ENCODE data around the gene ANXA4.

Gene ANXA4

DNA sequence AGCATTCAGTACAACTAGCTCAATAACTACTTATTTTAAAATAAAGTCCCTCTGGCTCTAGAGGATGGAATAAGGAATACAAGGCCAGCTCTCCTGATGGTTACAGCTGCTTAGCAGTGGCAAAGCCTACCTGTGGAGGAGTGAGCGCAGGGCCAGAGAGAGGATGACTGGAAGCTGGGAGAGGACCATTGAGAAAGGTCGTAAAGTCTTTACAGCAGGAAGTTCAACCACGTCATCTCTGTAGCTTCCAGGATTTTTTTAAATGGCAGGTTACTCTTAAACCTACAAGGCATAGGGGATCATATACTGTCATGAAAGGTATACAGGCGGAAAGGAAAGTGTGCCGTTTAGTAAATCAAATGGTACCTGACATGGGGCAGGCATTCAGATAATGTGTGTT lies 26.3 kb downstream of the ANXA4 start:
- TF ChIP-seq GABPA (IDR thresholded peaks at IDR 0.05; ENCODE audit: low read depth): no peak
- TF ChIP-seq, protein P1, sequence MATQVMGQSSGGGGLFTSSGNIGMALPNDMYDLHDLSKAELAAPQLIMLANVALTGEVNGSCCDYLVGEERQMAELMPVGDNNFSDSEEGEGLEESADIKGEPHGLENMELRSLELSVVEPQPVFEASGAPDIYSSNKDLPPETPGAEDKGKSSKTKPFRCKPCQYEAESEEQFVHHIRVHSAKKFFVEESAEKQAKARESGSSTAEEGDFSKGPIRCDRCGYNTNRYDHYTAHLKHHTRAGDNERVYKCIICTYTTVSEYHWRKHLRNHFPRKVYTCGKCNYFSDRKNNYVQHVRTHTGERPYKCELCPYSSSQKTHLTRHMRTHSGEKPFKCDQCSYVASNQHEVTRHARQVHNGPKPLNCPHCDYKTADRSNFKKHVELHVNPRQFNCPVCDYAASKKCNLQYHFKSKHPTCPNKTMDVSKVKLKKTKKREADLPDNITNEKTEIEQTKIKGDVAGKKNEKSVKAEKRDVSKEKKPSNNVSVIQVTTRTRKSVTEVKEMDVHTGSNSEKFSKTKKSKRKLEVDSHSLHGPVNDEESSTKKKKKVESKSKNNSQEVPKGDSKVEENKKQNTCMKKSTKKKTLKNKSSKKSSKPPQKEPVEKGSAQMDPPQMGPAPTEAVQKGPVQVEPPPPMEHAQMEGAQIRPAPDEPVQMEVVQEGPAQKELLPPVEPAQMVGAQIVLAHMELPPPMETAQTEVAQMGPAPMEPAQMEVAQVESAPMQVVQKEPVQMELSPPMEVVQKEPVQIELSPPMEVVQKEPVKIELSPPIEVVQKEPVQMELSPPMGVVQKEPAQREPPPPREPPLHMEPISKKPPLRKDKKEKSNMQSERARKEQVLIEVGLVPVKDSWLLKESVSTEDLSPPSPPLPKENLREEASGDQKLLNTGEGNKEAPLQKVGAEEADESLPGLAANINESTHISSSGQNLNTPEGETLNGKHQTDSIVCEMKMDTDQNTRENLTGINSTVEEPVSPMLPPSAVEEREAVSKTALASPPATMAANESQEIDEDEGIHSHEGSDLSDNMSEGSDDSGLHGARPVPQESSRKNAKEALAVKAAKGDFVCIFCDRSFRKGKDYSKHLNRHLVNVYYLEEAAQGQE (IDR thresholded peaks at IDR 0.05; ENCODE audit: insufficient replicate concordance, low read depth): no peak
- TF ChIP-seq POLR2AphosphoS5 (IDR thresholded peaks at IDR 0.05; ENCODE audit: low read depth): no peak
- TF ChIP-seq, protein P2, sequence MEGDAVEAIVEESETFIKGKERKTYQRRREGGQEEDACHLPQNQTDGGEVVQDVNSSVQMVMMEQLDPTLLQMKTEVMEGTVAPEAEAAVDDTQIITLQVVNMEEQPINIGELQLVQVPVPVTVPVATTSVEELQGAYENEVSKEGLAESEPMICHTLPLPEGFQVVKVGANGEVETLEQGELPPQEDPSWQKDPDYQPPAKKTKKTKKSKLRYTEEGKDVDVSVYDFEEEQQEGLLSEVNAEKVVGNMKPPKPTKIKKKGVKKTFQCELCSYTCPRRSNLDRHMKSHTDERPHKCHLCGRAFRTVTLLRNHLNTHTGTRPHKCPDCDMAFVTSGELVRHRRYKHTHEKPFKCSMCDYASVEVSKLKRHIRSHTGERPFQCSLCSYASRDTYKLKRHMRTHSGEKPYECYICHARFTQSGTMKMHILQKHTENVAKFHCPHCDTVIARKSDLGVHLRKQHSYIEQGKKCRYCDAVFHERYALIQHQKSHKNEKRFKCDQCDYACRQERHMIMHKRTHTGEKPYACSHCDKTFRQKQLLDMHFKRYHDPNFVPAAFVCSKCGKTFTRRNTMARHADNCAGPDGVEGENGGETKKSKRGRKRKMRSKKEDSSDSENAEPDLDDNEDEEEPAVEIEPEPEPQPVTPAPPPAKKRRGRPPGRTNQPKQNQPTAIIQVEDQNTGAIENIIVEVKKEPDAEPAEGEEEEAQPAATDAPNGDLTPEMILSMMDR (IDR thresholded peaks at IDR 0.05; ENCODE audit: insufficient read depth, low read length): no peak
- TF ChIP-seq SPI1 (IDR thresholded peaks at IDR 0.05; ENCODE audit: borderline replicate concordance, low read depth): no peak
- H3K4me3 ChIP-seq (replicated peaks; ENCODE audit: insufficient read depth, low read length): no peak overlapping the region
- no peaks in the 10 kb centered on the region for H3K27me3 ChIP-seq (ENCODE audit: insufficient read depth, poor library complexity, severe bottlenecking)
- H3K27ac ChIP-seq (replicated peaks): no peak overlapping the region
- no peak for DNase-seq (ENCODE audit: low read depth in 1 of 2, low spot score in 1 of 2)

DNA sequence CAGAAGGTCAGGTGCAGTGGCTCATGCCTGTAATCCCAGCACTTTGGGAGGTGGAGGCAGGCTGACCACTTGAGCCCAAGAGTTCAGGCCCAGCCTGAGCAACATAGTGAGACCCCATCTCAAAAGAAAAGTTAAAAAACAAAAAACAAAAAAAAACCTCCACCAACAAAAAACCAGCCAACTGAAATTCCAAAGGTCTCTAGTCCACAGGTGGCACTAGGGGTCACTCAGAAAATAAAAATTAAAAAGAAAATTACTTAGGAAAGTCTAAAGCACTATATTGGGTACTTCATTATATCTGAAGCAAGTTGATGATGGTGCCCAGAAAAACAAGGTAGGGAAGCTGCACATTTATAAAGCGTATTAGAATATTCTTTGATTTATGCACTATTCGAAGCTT lies 26.9 kb downstream of the ANXA4 start:
- no peaks in the 10 kb centered on the region for H3K27me3 ChIP-seq (ENCODE audit: insufficient read depth, poor library complexity, severe bottlenecking)
- TF ChIP-seq SPI1 (IDR thresholded peaks at IDR 0.05; ENCODE audit: borderline replicate concordance, low read depth) (no peak), GABPA (IDR thresholded peaks at IDR 0.05; ENCODE audit: low read depth) (no peak), POLR2AphosphoS5 (IDR thresholded peaks at IDR 0.05; ENCODE audit: low read depth) (no peak)
- TF ChIP-seq, protein P2 (IDR thresholded peaks at IDR 0.05; ENCODE audit: insufficient read depth, low read length): no peak
- TF ChIP-seq, protein P1 (IDR thresholded peaks at IDR 0.05; ENCODE audit: insufficient replicate concordance, low read depth): no peak
- no peak overlapping the region for H3K27ac ChIP-seq (replicated peaks)
- no peak overlapping the region for H3K4me3 ChIP-seq (replicated peaks; ENCODE audit: insufficient read depth, low read length)
- no peak for DNase-seq (ENCODE audit: low read depth in 1 of 2, low spot score in 1 of 2)

DNA sequence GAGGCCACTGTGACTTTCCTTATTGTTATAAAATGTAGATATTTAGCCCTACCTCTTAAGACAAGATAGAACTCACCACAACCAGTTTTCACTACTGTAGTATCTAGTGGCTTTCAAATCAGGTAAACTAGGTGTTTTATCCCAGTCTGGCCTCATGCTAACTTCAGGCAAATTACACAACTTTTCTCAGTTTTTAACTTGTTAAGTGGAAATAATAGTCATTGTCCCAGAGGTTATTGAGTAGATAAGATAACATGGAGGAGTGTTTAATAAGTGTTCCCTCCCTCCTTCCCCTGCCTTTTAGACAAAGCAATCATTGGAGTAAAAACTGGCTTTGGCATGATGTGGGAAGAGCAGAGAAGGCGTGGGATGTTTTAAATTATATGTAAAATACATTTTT lies 27.3 kb downstream of the ANXA4 start:
- TF ChIP-seq, protein P2 (IDR thresholded peaks at IDR 0.05; ENCODE audit: insufficient read depth, low read length): no peak
- TF ChIP-seq, protein P1 (IDR thresholded peaks at IDR 0.05; ENCODE audit: insufficient replicate concordance, low read depth): no peak
- TF ChIP-seq SPI1 (IDR thresholded peaks at IDR 0.05; ENCODE audit: borderline replicate concordance, low read depth): no peak
- no peak for TF ChIP-seq GABPA (IDR thresholded peaks at IDR 0.05; ENCODE audit: low read depth)
- no peak overlapping the region for H3K27ac ChIP-seq (replicated peaks)
- no peak for DNase-seq (ENCODE audit: low read depth in 1 of 2, low spot score in 1 of 2)
- H3K4me3 ChIP-seq (replicated peaks; ENCODE audit: insufficient read depth, low read length): no peak overlapping the region
- no peaks in the 10 kb centered on the region for H3K27me3 ChIP-seq (ENCODE audit: insufficient read depth, poor library complexity, severe bottlenecking)
